AG09309 (cell line): ENCODE data around the gene CHRNA7.
"Not testable (repeated sequence)": the region's sequence is repeated elsewhere in the genome, so short reads cannot be mapped to it uniquely, and the experiment has no call there.

ENCODE experiments used
- DNase-seq: peaks from one replicate; pipeline ENCODE4 v3.0.0-alpha.2; 2010; ENCODE audit warnings: low read depth
- H3K4me3 ChIP-seq: 2 replicates; pipeline ENCODE4 v1.5.1; 2011; ENCODE audit warnings: mild to moderate bottlenecking, low read depth, low read length, moderate library complexity; ENCODE audit not compliant: control insufficient read depth
- TF ChIP-seq, protein P1 (sequence below): IDR thresholded peaks from 2 replicates; pipeline ENCODE4 v1.5.1; 2011; ENCODE audit warnings: mild to moderate bottlenecking, low read depth, low read length, inconsistent platforms; ENCODE audit not compliant: insufficient read depth, control insufficient read depth; ENCODE audit errors: missing control alignments

CHRNA7 gene

DNA sequence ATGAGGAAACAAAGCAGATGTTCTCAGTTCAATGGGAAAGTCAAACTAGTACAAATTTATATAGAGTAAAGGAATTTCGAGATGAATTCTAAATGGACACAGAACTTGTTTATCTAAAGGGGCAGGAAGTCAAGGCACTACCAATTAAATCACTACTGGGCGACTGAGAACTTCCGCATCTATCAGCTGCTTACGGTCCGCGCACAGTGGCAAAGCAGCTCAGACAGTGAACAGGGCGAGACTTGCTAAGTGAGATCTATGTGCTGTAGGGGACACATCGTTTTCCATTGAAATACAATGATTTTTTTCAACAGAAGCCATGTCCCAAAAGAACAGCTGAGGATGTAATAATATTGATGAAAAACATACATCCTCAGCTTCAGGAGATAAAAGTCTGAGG, 105.0 kb downstream of the CHRNA7 start:
- DNase-seq: no peak
- TF ChIP-seq, protein P1, sequence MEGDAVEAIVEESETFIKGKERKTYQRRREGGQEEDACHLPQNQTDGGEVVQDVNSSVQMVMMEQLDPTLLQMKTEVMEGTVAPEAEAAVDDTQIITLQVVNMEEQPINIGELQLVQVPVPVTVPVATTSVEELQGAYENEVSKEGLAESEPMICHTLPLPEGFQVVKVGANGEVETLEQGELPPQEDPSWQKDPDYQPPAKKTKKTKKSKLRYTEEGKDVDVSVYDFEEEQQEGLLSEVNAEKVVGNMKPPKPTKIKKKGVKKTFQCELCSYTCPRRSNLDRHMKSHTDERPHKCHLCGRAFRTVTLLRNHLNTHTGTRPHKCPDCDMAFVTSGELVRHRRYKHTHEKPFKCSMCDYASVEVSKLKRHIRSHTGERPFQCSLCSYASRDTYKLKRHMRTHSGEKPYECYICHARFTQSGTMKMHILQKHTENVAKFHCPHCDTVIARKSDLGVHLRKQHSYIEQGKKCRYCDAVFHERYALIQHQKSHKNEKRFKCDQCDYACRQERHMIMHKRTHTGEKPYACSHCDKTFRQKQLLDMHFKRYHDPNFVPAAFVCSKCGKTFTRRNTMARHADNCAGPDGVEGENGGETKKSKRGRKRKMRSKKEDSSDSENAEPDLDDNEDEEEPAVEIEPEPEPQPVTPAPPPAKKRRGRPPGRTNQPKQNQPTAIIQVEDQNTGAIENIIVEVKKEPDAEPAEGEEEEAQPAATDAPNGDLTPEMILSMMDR: no peak
- H3K4me3 ChIP-seq: no peak overlapping the region

DNA sequence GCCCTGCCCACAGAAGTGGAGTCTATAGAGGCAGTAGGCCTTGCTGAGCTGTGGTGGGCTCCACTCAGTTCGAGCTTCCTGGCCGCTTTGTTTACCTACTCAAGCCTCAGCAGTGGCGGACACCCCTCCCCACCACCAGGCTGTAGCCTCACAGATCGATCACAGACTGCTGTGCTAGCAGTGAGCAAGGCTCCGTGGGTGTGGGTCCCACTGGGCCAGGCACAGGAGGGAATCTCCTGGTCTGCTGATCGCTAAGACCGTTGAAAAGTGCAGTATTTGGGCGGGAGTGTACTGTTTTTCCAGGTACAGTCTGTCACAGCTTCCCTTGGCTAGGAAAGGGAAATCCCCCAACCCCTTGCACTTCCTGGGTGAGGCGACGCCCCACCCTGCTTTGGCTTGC, 115.2 kb downstream of the CHRNA7 start:
- DNase-seq, H3K4me3 ChIP-seq: not testable (repeated sequence)

DNA sequence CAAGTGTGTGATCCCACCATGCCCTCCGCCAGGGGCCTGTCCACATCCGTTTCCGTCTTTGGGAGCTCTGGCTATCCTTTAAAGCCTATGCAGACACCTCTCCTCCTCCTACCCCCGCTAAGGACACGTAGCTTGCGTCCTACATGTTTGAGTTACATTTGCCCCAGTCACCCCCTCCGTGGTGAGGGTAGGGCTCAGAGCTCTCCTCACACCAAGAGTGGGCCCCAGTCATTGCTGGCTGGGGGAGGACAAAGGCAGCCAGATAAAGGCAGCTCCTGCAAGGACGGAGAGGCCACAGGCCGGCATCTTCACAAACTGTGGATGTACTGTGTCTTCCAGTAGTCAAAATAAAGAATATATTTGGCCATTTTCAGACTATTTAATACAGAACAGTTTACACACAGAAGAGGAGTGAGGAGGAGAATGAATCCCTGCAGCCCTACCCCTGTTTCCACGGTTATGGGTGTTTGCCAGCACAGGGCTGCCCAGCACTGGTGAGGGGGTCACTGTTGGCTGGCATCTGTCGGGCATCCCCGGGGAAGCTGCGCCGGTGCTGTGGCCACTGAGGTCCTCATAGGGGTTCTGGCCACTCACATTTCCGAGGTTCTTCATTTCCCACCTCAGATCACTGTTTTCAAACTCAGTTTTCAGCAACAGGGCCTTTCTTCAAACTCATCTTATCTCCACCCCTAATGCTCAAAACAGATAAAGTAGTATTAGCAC, 118.7 kb downstream of the CHRNA7 start:
- DNase-seq: no peak
- H3K4me3 ChIP-seq: no peak overlapping the region
- TF ChIP-seq, protein P1: no peak

DNA sequence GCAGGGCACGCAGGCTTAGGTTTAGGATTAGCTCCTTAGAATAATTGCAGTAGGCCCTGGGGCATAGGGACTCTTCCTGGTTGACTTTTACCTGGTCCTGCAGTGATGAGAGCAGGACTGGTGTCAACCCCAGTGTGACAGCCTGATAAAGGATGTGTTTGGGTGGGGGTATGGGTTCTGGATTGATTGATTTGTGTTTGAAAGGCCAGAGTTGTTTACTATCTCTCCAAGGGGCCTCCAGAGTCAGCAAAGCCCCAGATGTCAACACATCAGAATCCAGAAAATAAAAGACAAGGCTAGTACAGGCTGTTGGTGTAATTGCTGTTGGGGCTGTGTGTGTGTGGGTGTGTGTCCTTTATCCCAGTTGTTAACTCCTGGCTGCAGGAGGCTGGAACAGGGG, 122.3 kb downstream of the CHRNA7 start:
- no peak overlapping the region for H3K4me3 ChIP-seq
- DNase-seq: no peak
- TF ChIP-seq, protein P1: no peak

- H3K4me3 ChIP-seq, DNase-seq: not testable (repeated sequence)
These were observed 123.7 kb downstream of the CHRNA7 start for GRCh38 chr15:32153868-32154623.

DNA sequence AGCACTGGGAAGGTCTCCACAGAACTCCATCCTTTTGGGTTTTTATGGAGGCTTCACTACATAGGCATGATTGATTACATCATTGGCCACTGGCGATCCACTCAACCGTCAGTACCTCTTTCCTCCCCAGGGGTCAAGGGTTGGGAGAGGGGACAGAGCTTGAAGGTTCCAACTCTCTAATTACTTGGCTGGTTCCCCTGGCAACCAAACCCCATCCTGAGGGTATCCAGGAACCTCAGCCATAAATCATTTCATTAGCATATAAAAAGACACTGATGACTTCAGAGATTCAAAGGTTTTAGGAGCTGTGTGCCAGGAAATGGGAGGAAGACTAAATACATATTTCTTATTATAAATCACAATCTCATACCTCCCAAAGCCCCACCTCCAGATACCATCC, 131.8 kb downstream of the CHRNA7 start:
- H3K4me3 ChIP-seq, DNase-seq: not testable (repeated sequence)

DNA sequence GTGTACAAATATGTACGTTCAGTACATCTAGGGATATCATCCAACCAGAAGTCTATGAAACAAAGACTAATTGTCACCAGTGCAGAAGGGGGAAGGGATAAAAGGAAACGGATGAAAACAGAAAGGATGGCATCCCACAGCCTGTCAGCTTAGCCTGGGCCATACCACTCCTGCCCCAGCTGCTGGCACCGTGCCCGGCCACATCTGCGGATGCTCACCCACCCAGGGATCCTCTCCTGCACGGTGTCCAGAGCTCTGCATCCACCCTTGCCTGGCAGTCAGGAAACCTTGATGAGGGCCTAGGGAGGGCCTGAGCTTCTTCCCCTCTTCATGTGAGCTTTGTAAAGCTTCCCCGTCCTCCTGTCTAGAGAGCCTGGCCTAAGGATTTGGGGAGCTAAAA, 133.8 kb downstream of the CHRNA7 start:
- not testable (repeated sequence) for H3K4me3 ChIP-seq, DNase-seq

DNA sequence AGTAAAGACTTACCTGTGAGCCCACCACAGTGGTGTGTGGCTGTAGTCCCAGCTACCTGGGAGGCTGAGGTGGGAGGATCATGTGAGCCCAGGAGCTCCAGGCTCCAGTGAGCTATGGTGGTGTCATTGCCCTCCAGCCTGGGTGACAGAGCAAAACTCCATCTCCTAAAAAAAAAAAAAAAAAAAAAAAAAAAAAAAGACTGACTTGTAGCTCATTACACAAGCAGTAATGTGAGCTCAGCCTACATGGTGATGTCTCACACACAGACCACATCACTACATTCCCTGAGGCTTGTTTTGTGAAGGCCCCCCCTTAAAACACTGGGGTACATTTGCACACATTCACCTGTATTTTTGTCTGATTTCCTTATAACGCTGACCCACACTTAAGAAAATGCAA, 134.4 kb downstream of the CHRNA7 start:
- DNase-seq, H3K4me3 ChIP-seq: not testable (repeated sequence)

GRCh38 chr15:32165775-32166174, 135.5 kb downstream of the CHRNA7 start:
- not testable (repeated sequence) for DNase-seq, H3K4me3 ChIP-seq

- not testable (repeated sequence) for H3K4me3 ChIP-seq, DNase-seq
These were observed 136.0 kb downstream of the CHRNA7 start for GRCh38 chr15:32166270-32166669.

- DNase-seq, H3K4me3 ChIP-seq: not testable (repeated sequence)
These were observed 137.6 kb downstream of the CHRNA7 start for GRCh38 chr15:32167913-32168312.

GRCh38 chr15:32180579-32180978, 150.3 kb downstream of the CHRNA7 start:
- not testable (repeated sequence) for DNase-seq, H3K4me3 ChIP-seq

DNA sequence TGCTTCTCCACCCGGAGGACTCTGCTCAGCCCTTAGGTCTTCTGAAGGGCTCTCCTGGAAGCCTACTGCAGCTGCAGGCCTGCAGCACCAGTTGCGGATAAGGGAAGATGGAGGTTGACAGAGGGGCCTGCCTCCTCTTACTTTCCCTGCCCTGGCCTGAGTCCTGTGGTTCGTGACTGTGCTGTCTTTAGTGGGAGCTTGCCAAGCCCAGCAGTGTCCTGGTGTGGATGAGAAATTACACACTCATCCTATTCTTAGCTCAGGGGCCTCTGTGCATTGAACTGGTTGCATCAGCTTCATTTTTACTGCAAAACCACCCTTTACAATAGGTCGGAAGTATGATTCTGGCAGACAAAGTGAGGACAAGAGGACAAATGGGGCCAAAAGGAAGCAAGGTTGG, 163.5 kb downstream of the CHRNA7 start:
- H3K4me3 ChIP-seq, DNase-seq: not testable (repeated sequence)

- DNase-seq, H3K4me3 ChIP-seq: not testable (repeated sequence)
These were observed 165.9 kb downstream of the CHRNA7 start for GRCh38 chr15:32196206-32196605.

GRCh38 chr15:32198938-32199337, 168.6 kb downstream of the CHRNA7 start:
- DNase-seq, H3K4me3 ChIP-seq: not testable (repeated sequence)
